Measurements from ENCODE around the gene ARHGAP26.

The ARHGAP26 gene

DNA sequence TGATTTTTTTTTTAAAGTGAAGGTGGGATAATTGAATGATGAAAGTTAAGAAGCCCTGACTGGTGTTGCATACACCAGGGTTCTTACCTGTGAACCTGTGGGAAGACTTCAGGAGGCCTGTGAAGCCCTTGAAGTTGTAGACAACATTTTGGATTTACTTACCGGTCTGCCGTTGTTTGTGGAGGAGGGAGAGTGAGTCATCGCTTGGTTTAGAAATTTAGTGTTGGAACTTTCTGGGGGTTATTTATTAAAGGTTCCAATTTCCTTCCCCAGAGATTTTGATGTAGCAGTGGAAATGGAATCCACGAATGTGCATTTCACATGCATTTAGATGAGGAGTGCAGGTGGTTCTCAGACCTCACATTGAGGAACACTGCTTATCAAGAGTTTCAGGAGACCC is 49.6 kb downstream of the ARHGAP26 start:
- FAIRE-seq: no peak
- no peak for DNase-seq (ENCODE audit: insufficient read length, low spot score)

DNA sequence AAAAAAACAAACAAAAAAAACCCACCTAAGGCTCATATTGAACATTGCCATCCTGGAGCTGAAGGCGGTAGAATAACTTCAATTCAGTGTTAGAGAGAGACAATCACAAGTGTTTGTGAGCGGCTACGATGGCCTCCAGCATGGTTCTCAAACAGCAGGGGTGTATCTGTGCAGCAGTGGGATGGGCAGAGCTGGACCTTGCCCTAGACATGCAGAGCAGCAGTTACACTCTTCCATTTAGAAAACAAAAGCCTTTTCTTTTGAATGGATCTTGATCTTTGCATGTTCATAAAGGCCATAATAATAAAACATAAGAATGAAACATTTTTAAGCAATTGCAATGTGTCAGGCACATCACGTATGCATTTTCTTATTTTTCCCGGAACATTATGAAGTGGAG is 50.3 kb downstream of the ARHGAP26 start:
- FAIRE-seq: no peak
- TF ChIP-seq POLR2A (IDR thresholded peaks at IDR 0.05; ENCODE audit: low read depth, low read length): no peak
- DNase-seq (ENCODE audit: insufficient read length, low spot score): no peak

More for the DNA sequence above, 49.6 kb downstream of the ARHGAP26 start:
- TF ChIP-seq POLR2A (IDR thresholded peaks at IDR 0.05; ENCODE audit: low read depth, low read length): no peak

DNA sequence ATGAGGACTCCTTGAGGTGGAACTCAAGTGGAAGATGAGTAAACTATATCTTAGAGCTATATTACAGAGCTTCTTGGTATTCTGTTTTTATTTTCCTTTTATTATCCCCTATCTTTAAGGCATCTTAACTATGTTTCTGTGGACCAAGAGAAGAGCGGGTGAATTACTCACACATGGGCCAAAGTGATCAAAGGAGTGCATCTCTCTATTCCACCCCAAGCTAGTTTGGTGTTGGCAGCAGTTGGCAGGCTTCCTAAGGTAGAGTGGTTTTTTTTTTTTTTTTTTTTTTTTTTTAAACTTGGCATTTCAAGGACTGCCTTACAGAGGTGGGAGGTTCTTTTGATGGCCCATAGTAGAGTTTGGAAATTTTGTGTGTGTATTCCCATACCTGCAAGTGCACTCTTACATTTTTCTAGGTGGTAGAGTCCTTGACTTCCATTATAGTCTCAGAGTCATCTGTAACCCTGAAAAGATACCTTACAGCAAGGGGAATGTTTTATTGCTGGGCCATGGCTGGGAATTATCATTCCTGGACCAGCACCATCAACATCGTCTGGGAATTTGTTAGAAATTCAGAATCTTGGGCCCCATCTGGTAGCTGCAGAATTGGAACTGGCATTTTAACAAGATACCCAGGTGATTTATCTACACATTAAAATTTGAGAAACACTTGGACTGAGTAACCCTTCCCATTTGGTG is 51.0 kb downstream of the ARHGAP26 start:
- no peak for DNase-seq (ENCODE audit: insufficient read length, low spot score)
- no peak for FAIRE-seq
- no peak for TF ChIP-seq POLR2A (IDR thresholded peaks at IDR 0.05; ENCODE audit: low read depth, low read length)

DNA sequence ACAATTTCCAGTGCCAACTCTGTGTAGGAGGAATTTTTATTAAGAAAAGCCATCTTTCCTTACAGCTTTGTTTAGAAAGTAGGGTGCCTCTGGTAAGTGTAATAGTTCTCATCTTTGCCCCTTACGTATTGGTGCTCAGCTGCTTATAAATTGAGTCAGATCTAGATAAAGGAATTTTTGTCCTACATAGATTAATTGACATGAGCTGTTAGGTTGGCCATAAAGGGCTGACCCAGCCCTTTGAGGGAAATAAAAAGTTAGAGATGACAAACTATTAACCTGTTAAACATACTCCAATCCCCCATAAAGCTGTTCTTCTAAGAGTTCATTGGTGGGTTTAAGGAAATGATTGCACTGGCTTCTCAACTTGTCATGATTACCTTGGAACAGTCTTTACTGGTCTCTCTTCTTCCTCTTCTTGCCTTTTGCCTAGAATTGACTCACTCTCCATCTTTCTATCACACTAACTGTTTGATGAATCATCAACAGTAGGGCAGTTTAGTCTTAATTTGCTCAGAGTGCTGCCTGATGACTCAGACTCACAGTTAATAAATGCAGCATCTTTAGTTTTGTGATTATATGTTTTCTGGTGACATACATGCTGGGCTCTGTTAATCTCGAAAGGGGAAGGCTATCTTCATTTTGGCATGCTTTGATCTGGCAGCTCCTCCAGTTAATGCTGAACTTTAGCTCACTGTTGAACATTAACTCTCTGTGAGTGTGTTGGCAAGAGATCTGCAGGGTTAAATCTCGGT is 51.7 kb downstream of the ARHGAP26 start:
- DNase-seq (ENCODE audit: insufficient read length, low spot score) (peak; percentile 41), FAIRE-seq (peak; percentile 62)
- TF ChIP-seq POLR2A (IDR thresholded peaks at IDR 0.05; ENCODE audit: low read depth, low read length): no peak

DNA sequence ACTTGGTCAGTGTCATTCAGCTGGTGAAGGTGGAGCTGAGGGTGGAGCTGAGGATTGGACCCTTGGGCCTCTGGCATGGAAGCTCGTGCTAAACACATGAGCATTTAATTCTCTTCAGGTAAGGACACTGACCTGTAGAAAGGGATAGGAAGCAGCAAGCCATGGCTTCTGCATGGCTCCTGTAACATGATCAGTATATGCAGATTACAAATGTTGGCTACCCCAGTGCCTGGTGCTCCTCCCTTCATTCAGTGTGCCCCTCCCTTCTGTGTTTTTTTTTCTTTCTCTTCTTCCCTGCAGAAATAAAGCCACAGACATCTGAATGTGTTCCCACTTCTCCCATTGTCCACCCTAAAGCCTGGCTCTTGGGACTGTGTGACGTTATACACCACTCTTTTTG is 52.9 kb downstream of the ARHGAP26 start:
- no peak for FAIRE-seq
- DNase-seq (ENCODE audit: insufficient read length, low spot score): no peak
- TF ChIP-seq POLR2A (IDR thresholded peaks at IDR 0.05; ENCODE audit: low read depth, low read length): no peak

DNA sequence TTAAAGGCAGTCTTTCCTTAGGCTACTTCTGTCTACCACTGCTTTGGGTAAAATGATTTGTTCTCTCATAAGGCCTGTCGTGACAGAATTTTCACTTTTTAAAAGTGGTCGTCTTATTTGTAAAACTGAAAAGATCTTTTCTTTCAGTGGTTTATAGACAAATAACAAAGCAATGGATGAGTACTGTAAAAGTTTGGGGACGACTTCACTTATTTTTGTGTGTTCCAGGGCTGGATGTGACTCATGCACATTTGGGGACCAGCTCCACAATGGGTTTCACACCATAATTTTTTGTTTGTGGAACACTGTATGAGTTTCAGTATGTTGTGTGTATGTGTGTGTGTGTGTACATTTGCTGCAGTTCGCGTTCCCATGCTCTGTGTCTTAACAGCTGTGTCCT is 53.6 kb downstream of the ARHGAP26 start:
- TF ChIP-seq POLR2A (IDR thresholded peaks at IDR 0.05; ENCODE audit: low read depth, low read length): no peak
- no peak for FAIRE-seq
- no peak for DNase-seq (ENCODE audit: insufficient read length, low spot score)

DNA sequence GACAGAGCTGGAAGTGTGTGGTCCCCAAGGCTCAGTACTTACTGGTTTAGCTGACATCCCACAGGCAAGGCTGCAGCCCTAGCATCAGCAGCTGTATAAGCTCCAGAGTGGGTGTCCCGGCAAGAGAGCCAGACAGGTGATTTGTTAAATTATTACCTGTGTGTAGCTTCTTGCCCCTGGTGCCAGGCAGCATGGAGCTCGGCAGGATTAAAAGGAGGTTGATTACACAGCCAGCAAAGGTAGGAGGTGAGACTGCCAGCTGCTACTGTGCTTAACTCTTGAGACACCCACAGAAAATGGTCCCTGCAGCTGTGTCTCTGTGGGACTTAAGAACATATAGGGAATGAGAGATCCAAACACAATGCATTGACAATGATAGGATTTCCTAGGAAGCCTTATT is 54.2 kb downstream of the ARHGAP26 start:
- no peak for TF ChIP-seq POLR2A (IDR thresholded peaks at IDR 0.05; ENCODE audit: low read depth, low read length)
- FAIRE-seq: no peak
- DNase-seq (ENCODE audit: insufficient read length, low spot score): no peak

DNA sequence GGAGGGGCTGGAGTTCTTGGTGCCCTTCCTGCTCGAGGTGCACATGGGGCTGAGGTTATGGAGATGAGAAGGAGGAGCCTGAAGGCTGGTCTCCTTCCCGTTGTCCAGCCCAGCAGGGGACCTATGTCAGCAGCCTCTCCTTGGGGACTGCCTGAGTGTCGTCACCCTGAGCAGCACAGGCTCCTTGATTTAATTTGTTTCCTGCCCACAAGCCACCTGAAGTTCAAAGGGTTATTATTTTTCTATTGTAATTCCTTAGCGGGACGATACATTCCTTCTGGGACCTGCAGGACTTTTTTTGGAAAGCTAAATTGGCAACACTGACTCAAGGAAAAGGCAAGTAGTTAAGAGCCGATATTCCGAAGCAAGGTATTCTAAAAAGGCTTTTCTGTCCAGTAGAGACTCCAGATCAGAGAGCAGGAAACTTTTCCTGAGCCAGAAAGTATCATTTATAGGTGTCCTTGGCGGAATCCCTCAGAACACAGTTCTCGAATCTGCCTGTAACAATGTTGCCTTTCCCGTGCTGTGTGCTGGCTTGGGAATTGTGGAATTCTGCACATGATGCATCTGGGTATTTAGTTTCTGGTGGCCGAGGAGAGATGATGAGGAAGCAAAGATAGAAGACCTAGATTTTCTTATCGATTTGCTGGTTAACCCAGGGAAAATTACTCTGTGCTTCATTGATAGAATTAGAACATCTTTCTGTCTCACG is 55.4 kb downstream of the ARHGAP26 start:
- no peak for FAIRE-seq
- DNase-seq (ENCODE audit: insufficient read length, low spot score): no peak
- TF ChIP-seq POLR2A (IDR thresholded peaks at IDR 0.05; ENCODE audit: low read depth, low read length): no peak

DNA sequence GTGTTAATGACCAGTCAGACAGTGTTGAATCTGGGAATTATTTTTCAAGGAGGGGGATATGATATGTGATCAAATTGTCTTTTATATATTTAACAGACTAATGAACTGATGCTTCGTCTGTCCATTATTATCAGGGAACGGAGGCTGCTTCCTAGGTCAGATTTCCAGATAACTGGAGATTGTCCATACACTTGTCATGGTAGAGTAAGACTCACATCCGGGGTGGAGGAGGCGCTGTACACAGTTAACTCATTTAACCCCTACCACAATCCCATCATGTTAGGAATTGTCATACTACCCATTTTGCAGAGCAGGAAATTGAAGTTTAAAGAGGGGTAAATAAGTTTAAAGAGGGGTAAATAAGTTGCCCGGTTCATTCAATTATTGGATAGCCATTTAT is 55.9 kb downstream of the ARHGAP26 start:
- TF ChIP-seq POLR2A (IDR thresholded peaks at IDR 0.05; ENCODE audit: low read depth, low read length): no peak
- DNase-seq (ENCODE audit: insufficient read length, low spot score) (no peak), FAIRE-seq (no peak)

DNA sequence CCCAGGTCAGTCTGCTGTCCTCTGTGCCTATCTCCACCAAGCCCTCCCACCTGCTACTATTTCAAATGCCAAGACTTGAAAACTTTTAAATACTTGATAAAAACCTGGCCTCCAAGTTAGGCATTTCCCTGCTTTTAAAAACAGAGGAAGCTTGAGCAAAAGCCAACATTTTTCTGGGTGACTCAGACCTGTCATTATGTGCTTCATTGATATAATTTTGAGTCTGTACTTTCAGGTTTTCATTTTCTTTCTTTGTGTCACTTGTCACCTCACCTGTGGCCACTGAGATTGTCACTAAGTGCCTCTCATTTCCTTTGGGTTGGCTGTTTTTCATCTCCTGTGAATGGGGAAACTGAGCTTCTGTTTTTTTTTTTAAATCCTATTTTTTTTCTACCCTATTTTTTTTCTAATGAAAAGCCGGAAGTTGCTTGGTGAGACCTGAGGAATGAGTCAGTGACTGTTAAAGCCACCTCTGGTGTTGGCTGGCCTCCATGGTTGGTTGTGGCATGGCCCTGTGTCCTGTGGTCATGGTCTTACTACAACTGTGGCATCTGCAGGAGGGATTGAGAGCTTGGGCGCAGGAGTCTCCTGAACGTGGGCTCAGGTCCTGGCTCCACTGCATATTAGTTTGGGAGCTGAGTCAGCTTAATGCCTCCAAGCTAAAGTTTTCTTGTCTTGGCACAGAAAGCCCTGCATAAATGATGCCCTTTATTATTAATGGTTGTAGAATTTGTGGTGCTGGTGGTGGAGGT is 56.7 kb downstream of the ARHGAP26 start:
- DNase-seq (ENCODE audit: insufficient read length, low spot score) (peak; percentile 40), FAIRE-seq (peak; percentile 36)
- TF ChIP-seq POLR2A (IDR thresholded peaks at IDR 0.05; ENCODE audit: low read depth, low read length): no peak

DNA sequence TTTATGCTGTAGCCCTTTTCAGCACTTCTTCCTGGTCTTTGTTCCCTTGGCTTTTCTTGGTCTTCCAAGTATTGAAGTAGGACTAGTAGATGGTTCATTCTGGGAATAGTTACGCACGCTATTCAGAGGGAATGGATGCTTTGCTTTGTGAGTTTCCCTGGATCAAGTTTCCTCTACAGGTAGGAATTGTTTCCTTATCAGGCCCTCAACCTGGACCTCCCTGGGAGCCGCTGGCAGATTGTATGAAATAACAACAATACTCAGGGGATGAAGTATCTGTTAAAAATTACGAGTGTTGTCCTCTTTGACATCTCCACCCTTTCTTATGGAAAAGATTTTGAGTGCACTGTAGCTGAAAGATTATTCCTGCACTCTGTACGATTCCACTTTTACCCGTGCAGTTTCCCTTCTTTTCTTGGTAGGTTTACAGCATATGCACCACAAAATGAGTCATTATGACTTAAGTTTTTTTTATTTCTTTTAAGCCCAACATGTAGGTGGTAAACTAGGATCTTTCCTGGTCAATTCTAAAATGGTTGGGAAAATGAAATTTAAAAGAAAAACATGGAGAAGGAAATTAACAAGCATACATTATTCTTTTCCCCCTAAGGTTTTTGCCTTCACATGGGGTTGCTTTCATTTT is 57.9 kb downstream of the ARHGAP26 start:
- FAIRE-seq (no peak), DNase-seq (ENCODE audit: insufficient read length, low spot score) (no peak)
- TF ChIP-seq POLR2A (IDR thresholded peaks at IDR 0.05; ENCODE audit: low read depth, low read length): no peak

DNA sequence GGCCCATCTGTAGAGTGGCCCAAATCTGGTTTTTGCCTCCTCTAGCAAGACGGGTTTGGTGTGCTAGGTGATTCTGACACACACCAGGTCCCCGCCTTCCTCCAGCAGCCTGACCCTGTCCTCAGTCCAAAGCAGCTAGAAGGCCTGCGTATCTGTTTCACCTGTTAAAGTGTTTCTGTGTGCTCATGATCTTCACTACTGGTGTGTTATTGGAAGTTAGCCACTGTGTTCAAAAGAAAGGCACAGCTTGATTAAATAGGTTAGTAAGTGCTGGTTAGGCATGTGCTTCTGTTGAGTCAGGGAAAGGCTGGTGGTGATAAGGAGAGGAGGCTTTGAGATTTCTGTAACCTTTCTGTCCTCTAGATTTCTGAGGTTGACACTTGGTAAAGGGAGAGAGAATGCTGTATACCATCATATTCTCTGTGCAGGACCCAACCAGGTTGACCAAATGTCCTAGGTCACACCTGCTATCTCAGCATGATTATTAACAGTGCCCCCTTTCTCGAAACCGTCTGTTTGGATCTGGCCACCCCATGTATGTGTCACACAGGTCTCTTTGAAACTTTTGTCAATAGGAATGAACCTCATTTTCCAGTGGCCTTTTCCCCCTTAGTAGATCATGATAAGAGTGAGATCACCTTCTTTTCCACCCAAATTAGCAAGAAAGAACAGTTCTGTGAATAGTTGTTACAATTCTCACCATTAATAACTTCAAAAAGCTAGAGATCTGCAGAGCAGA is 58.8 kb downstream of the ARHGAP26 start:
- no peak for DNase-seq (ENCODE audit: insufficient read length, low spot score)
- FAIRE-seq: no peak
- no peak for TF ChIP-seq POLR2A (IDR thresholded peaks at IDR 0.05; ENCODE audit: low read depth, low read length)

DNA sequence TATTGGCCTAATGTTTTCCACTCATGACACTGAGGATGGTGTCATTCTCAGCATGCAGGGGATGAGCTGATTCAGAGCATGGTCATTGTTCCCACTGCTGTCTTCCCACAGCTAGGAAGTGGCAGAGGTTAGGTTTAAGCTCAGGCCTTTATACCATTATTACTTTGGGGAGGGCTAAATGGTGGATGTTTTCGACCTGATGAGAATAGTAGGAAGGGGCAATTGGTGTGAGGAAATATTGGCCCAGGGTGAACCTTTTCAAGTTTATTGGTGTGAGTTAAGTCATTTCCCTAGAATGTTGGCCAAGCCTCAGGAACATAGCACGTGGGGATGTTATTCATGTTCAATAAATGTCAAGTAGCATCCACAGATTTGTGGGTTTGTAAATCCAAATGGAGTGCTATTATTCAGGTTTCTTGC is 59.6 kb downstream of the ARHGAP26 start:
- DNase-seq (ENCODE audit: insufficient read length, low spot score) (no peak), FAIRE-seq (no peak)
- TF ChIP-seq POLR2A (IDR thresholded peaks at IDR 0.05; ENCODE audit: low read depth, low read length): no peak
